ENCODE data around the gene ALDOA.

DNA sequence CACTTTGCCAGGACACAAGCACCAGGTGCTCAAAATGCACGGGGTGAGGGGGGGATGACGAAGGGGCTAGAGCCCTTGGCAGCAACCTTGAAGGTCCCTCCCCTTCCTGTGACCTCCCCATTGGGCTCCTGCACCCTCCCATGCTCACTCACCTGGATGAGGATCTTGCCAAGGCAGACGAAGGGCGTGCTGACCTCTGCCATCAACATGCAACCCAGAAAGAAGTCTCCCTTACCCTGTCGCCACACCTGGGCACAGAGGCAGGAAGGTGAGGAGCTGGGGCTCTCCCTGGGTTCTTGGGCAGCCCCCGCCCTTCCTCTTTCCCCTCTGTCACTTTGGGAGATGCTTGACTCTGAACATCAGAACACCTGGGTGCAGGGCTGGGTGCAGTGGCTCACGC lies 40.0 kb upstream of the ALDOA start:
- TF ChIP-seq, protein P1, sequence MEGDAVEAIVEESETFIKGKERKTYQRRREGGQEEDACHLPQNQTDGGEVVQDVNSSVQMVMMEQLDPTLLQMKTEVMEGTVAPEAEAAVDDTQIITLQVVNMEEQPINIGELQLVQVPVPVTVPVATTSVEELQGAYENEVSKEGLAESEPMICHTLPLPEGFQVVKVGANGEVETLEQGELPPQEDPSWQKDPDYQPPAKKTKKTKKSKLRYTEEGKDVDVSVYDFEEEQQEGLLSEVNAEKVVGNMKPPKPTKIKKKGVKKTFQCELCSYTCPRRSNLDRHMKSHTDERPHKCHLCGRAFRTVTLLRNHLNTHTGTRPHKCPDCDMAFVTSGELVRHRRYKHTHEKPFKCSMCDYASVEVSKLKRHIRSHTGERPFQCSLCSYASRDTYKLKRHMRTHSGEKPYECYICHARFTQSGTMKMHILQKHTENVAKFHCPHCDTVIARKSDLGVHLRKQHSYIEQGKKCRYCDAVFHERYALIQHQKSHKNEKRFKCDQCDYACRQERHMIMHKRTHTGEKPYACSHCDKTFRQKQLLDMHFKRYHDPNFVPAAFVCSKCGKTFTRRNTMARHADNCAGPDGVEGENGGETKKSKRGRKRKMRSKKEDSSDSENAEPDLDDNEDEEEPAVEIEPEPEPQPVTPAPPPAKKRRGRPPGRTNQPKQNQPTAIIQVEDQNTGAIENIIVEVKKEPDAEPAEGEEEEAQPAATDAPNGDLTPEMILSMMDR (IDR thresholded peaks at IDR 0.05; ENCODE audit: low read depth, low read length, poor library complexity, severe bottlenecking): no peak
- TF ChIP-seq EZH2phosphoT487 (IDR thresholded peaks at IDR 0.05; ENCODE audit: borderline replicate concordance, low read length): no peak

Data from DOHH2 (cell line).